Right atrium auricular region (tissue), 2 donors: ENCODE data around the gene TFCP2L1. TPM values are rescaled to one million over a fixed set of nuclear protein-coding genes. Genes with fewer than 3 reads are reported as not detected.
"Not testable (repeated sequence)": the region's sequence is repeated elsewhere in the genome, so short reads cannot be mapped to it uniquely, and the experiment has no call there.

Source experiments
- DNase-seq: peaks from one replicate; pipeline ENCODE4 v3.0.0-alpha.2; 2019; ENCODE audit warnings: low spot score
- H3K27ac ChIP-seq, 2 donors: fragments of 200-600 bp; sonication (generic); 1 replicate in 1 of 2; 2 replicates in 1 of 2; pipeline ENCODE4 v1.5.1; 2016 to 2019
- H3K27me3 ChIP-seq, 2 donors: fragments of 200-600 bp; sonication (generic); one replicate each; pipeline versions ENCODE4 v1.5.1 to v1.6.0; 2017 to 2019
- H3K36me3 ChIP-seq: fragments of 200-600 bp; sonication (generic); one replicate; pipeline ENCODE4 v1.5.1; 2016
- H3K4me1 ChIP-seq, 2 donors: fragments of 200-600 bp; sonication (generic); one replicate each; pipeline versions ENCODE4 v1.5.1 to v1.6.0; 2017 to 2019
- H3K4me3 ChIP-seq, 2 donors: fragments of 200-600 bp; sonication (generic); 1 replicate in 1 of 2; 2 replicates in 1 of 2; pipeline ENCODE4 v1.5.1; 2017 to 2019; ENCODE audit warnings: mild to moderate bottlenecking in 1 of 2, moderate library complexity in 1 of 2
- H3K9me3 ChIP-seq, 2 donors: fragments of 200-600 bp; sonication (generic); one replicate each; pipeline ENCODE4 v1.5.1; 2019
- total RNA-seq, 2 donors: library from RNA; depleted of rRNA; stranded (reverse); fragments of >200 nt; gene quantifications; one replicate each; pipeline ENCODE4 v1.1.0, GENCODE V29; 2016
- TF ChIP-seq, protein P1 (sequence below), 2 donors: fragments of 200-600 bp; sonication (generic); IDR thresholded peaks; one replicate each; pipeline ENCODE4 v1.5.1; 2019; ENCODE audit warnings: antibody characterized with exemption in 2 of 2

The TFCP2L1 gene
- total RNA-seq, 2 donors from 2014 or later, result 0.28 to 0.44 TPM

DNA sequence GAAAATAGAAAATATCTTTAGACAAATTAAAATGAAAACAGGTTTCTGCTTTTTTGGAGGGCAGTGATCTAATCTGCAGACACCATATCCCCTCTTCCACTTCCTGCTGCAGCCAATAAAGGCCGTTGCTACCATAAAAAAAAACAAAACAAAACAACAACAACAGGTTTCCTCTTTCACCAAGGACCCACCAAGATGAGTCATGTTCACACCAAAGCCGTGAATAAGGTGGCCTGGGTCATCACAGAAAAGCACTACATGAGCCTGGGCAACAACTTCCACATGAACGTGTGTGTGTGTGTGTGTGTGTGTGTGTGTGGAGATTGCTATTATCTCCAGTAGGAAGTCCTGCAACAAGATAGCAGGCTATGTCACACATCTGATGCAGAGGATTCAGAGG, 24.8 kb upstream of the TFCP2L1 start:
- H3K36me3 ChIP-seq, result no peaks in the 10 kb centered on the region
- no peak for DNase-seq
- H3K27ac ChIP-seq, result no peak overlapping the region
- H3K4me1 ChIP-seq, result peaks cover 0 to 4% of the 10 kb centered on the region in 2 donors
- peaks cover 0 to 10% of the 10 kb centered on the region in 2 donors for H3K9me3 ChIP-seq
- TF ChIP-seq, protein P1, sequence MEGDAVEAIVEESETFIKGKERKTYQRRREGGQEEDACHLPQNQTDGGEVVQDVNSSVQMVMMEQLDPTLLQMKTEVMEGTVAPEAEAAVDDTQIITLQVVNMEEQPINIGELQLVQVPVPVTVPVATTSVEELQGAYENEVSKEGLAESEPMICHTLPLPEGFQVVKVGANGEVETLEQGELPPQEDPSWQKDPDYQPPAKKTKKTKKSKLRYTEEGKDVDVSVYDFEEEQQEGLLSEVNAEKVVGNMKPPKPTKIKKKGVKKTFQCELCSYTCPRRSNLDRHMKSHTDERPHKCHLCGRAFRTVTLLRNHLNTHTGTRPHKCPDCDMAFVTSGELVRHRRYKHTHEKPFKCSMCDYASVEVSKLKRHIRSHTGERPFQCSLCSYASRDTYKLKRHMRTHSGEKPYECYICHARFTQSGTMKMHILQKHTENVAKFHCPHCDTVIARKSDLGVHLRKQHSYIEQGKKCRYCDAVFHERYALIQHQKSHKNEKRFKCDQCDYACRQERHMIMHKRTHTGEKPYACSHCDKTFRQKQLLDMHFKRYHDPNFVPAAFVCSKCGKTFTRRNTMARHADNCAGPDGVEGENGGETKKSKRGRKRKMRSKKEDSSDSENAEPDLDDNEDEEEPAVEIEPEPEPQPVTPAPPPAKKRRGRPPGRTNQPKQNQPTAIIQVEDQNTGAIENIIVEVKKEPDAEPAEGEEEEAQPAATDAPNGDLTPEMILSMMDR (IDR thresholded peaks at IDR 0.05), result no peak
- H3K4me3 ChIP-seq, result no peak overlapping the region
- no peaks in the 10 kb centered on the region for H3K27me3 ChIP-seq

DNA sequence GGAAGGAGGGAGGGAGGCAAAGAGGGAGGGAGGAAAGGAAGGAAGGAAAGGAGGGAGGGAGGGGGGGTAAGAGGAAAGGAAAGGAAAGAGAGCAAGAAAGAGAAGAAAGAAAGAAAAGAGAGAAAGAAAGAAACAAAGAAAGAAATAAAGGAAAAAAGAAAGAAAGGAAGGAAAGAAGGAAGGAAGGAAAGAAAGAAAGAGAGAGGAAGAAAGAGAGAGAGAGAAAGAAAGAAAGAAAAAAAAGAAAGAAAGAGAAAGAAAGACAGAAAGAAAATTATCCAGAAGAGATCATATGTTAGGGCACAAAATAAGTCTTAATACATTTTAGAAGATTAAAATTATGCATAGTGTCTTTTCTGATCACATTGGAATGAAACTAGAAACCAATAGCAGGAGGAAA, 24.3 kb upstream of the TFCP2L1 start:
- Histone ChIP-seq H3K4me1 (peaks cover 0 to 4% of the 10 kb centered on the region in 2 donors), H3K4me3 (no peak overlapping the region), H3K36me3 (no peaks in the 10 kb centered on the region), H3K27me3 (no peaks in the 10 kb centered on the region), H3K9me3 (peaks cover 0 to 10% of the 10 kb centered on the region in 2 donors), H3K27ac (no peak overlapping the region)
- TF ChIP-seq, protein P1 (IDR thresholded peaks at IDR 0.05), result no peak
- DNase-seq, result no peak

DNA sequence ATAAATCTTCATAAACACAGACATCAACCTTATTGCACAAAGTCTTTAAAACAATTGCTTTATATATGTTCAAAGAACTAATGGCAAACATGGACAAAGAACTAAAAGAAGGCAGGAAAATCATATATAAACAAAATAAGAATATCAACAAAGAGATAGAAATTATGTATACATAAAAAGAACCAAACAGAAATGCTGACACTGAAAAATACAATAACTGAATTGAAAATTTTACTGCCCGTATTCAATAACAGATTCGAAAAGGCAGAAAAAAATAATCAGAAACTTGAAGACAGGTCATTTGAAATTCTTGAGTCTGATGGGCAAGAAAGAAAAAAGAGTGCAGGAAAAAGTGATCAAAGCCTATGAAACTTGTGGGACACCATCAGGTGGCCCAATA, 22.0 kb upstream of the TFCP2L1 start:
- H3K36me3 ChIP-seq, result no peaks in the 10 kb centered on the region

DNA sequence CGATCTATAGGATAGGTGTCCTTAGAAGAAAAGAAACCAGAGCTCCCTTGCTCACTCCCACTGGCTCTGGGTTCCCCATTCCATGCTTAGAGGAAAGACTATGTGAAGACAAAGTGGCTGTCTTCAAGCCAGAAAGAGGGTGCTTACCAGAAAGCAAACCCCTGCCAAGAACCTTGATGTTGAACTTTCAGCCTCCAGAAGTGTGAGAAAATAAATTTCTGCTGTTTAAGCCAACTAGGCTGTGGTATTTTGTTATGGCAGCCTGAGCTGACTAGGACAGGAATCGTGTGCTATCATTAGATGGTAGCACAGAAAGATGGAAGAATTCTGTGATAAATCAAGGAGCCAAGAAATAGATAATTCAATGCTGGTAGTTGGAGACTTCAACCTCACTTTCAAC, 19.9 kb upstream of the TFCP2L1 start:
- no peaks in the 10 kb centered on the region for H3K36me3 ChIP-seq

More for the DNA sequence above, 22.0 kb upstream of the TFCP2L1 start:
- Histone ChIP-seq H3K4me3 (no peak overlapping the region), H3K4me1 (peaks cover 0 to 4% of the 10 kb centered on the region in 2 donors), H3K27ac (no peak overlapping the region), H3K27me3 (no peaks in the 10 kb centered on the region), H3K9me3 (peaks cover 0 to 10% of the 10 kb centered on the region in 2 donors)
- TF ChIP-seq, protein P1 (IDR thresholded peaks at IDR 0.05), result no peak
- no peak for DNase-seq

DNA sequence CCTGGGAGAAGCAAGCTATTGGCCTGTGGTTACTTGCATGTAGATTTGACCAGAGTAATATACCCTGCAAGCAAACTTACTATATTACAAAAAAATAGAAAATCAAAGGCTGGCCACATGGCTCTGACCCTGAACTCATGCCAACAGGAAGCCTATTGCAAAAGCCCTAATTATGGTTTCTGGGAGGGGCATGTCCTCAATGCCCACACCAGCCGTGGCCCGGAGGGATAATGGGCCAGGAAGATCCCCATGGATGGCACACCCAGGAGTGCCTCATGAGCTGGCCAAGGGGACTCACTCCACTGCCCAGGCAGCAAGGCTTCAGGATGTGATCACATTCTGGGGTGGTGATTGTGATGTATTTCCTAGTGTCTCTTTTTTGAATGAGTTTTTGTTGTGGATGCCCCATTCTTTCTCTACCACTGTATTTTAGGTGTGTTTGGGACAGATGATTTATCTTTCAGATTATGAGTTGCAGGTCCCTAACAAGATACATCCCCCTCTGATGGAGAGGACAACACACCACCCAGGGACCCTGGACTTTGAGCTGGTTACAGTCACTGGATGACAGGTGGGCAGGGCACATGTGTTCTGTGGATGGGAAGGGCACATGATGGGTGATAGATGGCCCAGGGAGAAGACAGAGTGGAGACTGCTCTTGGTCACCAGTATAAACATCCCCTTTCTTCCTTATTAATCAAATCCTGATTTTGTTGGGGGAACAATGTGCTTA, 18.7 kb upstream of the TFCP2L1 start:
- no peaks in the 10 kb centered on the region for H3K36me3 ChIP-seq
- no peak overlapping the region for H3K4me3 ChIP-seq
- H3K9me3 ChIP-seq, result peaks cover 0 to 7% of the 10 kb centered on the region in 2 donors
- H3K4me1 ChIP-seq, result no peaks in the 10 kb centered on the region
- no peak overlapping the region for H3K27ac ChIP-seq
- TF ChIP-seq, protein P1 (IDR thresholded peaks at IDR 0.05), result no peak
- H3K27me3 ChIP-seq, result no peaks in the 10 kb centered on the region
- no peak for DNase-seq

More for the DNA sequence above, 19.9 kb upstream of the TFCP2L1 start:
- Histone ChIP-seq H3K4me1 (peaks cover 0 to 4% of the 10 kb centered on the region in 2 donors), H3K4me3 (no peak overlapping the region), H3K27me3 (no peaks in the 10 kb centered on the region), H3K27ac (no peak overlapping the region), H3K9me3 (peaks cover 0 to 10% of the 10 kb centered on the region in 2 donors)
- TF ChIP-seq, protein P1 (IDR thresholded peaks at IDR 0.05), result no peak
- no peak for DNase-seq

DNA sequence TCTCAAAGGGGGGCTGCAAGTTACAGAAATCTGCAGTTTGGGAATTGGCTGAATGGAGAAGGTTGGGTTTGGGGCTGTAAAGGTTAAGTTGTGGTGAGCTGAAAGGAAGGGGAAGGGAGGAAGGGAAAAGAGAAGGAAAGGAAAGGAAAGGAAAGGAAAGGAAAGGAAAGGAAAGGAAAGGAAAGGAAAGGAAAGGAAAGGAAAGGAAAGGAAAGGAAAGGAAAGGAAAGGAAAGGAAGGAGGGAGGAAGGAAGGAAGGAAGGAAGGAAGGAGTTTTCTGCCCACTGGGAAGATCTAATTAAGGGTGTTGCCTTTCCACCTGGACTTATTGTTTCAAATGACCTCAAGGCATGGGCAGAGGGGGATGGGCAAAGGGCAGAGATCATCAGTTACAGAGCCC, 16.2 kb upstream of the TFCP2L1 start:
- H3K4me3 ChIP-seq, H3K27ac ChIP-seq, DNase-seq, H3K9me3 ChIP-seq, H3K27me3 ChIP-seq, H3K36me3 ChIP-seq, H3K4me1 ChIP-seq: not testable (repeated sequence)
